ENCODE data around the gene PCLO. TPM values are rescaled to one million over a fixed set of nuclear protein-coding genes. Genes with fewer than 3 reads are reported as not detected.

PCLO gene
- total RNA-seq, 1 donor, result not detected

DNA sequence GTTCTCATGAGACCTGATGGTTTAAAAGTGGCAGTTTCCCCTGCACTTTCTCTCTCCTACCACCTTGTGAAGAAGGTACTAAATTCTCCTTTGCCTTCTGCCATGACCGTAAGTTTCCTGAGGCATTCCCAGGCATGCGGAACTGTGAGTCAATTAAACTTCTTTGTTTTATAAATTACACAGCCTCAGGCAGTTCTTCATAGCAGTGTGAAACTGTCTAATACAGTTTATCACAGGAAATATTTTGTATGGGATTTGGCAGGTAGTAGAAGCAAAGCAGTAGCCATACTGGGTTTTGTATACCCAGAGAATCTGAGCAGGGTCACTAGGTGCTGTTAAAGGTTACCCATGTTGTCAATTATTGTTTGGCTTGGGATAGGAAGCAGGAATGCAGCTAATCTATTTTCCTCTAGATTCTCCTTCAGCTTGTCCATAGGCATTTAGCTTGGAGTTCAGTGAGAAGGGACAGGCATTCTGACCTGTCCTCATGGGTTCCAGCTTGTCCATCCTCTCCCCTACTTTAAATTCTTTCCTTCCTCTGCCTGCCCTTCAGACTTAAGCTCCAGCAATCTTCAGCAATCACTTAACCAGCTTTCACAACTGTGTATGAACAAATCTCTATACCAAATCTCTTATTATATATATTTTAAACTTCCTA, 186.7 kb downstream of the PCLO start:
- no peaks in the 10 kb centered on the region for H3K4me1 ChIP-seq (ENCODE audit: insufficient read depth, low read length)
- H3K4me3 ChIP-seq (ENCODE audit: low read length), result no peak overlapping the region
- H3K9me3 ChIP-seq (ENCODE audit: low read depth, low read length), result no peaks in the 10 kb centered on the region
- H3K27me3 ChIP-seq (ENCODE audit: insufficient read depth, low read length), result no peaks in the 10 kb centered on the region

DNA sequence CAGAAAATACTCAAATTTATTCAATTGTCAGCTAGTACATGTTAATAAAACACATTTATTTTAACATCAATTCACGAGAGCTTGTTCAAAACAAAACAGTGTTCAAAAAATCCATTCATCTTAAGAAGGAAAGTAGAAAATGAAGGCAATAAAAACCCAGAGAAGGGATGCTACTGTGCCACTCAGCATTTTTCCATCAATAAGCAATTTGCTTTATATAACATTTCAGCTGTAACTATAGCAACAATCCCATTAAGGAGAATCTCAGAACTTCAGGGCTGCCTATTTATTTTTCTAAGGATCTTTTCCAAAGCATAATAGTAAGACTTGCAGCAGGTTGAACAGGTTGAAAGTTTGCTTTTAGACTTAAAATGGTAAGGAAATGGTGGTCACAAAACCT, 190.5 kb downstream of the PCLO start:
- H3K4me3 ChIP-seq (ENCODE audit: low read length), result no peak overlapping the region
- no peaks in the 10 kb centered on the region for H3K9me3 ChIP-seq (ENCODE audit: low read depth, low read length)
- no peaks in the 10 kb centered on the region for H3K27me3 ChIP-seq (ENCODE audit: insufficient read depth, low read length)
- H3K4me1 ChIP-seq (ENCODE audit: insufficient read depth, low read length), result no peaks in the 10 kb centered on the region

DNA sequence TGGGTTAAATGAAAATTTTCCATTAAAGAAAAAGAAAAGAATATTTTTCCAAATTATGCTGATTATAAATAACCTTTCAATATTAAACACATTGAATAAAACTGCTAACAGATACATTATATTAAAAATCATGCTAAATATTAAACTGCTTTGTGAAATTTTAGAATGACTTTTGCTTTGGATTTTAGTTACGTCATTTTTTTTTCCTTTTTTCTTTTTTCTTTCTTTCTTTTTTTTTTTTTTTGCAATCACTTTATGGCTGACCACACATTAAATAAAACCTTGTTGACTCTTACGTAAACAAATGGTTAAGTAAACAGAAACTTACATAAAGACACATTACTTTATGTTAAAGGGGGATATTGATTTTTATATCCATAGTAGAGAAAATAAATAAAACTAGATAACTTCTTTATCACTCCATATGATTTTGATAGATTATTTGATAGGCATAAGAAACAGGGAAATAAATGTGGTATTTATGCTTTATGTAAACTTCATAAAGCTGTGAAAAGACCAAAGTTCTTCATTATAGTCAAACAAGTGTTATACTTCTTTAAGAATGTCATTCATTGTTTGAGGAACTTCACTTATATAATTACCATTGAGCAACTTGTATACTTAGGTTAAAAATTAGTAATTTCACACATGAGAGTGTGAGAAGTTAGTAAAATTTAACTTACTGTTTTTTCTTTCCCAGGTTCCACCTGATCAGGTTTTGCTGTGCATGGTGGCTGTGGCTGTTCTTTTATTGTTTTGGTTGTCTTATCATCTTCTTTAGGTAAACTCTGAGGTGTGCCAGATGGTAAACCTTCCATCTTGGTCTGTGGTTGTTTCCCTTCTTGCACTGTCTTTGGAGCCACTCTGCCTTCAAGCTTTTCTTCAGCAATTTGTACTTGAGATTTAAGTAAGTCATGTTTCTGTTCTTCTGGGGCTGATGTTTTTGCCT, 197.3 kb downstream of the PCLO start:
- Histone ChIP-seq H3K27me3 (ENCODE audit: insufficient read depth, low read length) (no peaks in the 10 kb centered on the region), H3K4me3 (ENCODE audit: low read length) (no peak overlapping the region), H3K9me3 (ENCODE audit: low read depth, low read length) (no peaks in the 10 kb centered on the region), H3K4me1 (ENCODE audit: insufficient read depth, low read length) (no peaks in the 10 kb centered on the region)

- Histone ChIP-seq H3K4me3 (ENCODE audit: low read length) (no peak overlapping the region), H3K4me1 (ENCODE audit: insufficient read depth, low read length) (no peaks in the 10 kb centered on the region), H3K9me3 (ENCODE audit: low read depth, low read length) (no peaks in the 10 kb centered on the region), H3K27me3 (ENCODE audit: insufficient read depth, low read length) (no peaks in the 10 kb centered on the region)
These were observed 198.4 kb downstream of the PCLO start for GRCh38 chr7:82964150-82964882.

DNA sequence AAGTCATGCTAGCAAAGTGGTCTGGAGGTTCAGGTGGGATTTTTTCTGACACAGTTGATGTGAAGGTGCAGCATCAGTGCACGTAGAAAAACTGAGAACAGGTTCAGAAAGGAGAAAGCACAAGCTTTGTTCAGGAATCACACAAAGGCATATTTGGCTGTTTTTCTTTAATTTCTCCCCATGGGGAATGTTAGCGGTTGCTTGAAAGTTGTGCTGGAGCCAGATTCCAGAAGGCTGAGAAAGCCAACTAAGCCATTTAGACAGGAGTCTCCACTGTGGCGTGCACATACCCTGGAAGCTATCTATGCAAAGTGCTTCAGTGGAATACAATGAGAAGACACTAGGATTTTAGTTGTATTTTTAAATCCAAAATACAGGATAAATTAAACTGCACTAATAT, 201.4 kb downstream of the PCLO start:
- H3K9me3 ChIP-seq (ENCODE audit: low read depth, low read length), result no peaks in the 10 kb centered on the region
- H3K4me1 ChIP-seq (ENCODE audit: insufficient read depth, low read length), result no peaks in the 10 kb centered on the region
- no peaks in the 10 kb centered on the region for H3K27me3 ChIP-seq (ENCODE audit: insufficient read depth, low read length)
- no peak overlapping the region for H3K4me3 ChIP-seq (ENCODE audit: low read length)

DNA sequence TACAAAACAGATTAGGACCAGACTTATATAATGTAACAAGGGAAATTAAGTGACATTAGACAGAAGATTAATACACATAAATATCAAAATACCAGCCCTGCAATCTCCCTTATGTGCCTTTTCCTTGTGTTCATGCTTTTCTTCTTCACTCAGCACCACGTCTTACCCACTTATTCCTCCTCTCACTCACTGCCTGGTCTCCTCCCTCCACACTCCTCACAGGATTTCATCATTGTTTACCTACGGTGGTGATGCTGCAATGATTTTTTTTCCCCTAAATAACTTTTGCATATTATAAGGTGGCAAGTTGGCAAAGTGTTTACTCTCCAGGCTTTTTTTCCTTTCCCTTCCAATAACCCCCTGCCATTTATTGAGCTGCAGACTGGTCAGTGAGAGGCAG, 203.2 kb downstream of the PCLO start:
- Histone ChIP-seq H3K27me3 (ENCODE audit: insufficient read depth, low read length) (no peaks in the 10 kb centered on the region), H3K4me1 (ENCODE audit: insufficient read depth, low read length) (no peaks in the 10 kb centered on the region), H3K4me3 (ENCODE audit: low read length) (no peak overlapping the region), H3K9me3 (ENCODE audit: low read depth, low read length) (no peaks in the 10 kb centered on the region)

- H3K27me3 ChIP-seq (ENCODE audit: insufficient read depth, low read length), result no peaks in the 10 kb centered on the region
- H3K9me3 ChIP-seq (ENCODE audit: low read depth, low read length), result no peaks in the 10 kb centered on the region
- no peak overlapping the region for H3K4me3 ChIP-seq (ENCODE audit: low read length)
- H3K4me1 ChIP-seq (ENCODE audit: insufficient read depth, low read length), result no peaks in the 10 kb centered on the region
These were observed 205.2 kb downstream of the PCLO start for GRCh38 chr7:82957521-82957920.

DNA sequence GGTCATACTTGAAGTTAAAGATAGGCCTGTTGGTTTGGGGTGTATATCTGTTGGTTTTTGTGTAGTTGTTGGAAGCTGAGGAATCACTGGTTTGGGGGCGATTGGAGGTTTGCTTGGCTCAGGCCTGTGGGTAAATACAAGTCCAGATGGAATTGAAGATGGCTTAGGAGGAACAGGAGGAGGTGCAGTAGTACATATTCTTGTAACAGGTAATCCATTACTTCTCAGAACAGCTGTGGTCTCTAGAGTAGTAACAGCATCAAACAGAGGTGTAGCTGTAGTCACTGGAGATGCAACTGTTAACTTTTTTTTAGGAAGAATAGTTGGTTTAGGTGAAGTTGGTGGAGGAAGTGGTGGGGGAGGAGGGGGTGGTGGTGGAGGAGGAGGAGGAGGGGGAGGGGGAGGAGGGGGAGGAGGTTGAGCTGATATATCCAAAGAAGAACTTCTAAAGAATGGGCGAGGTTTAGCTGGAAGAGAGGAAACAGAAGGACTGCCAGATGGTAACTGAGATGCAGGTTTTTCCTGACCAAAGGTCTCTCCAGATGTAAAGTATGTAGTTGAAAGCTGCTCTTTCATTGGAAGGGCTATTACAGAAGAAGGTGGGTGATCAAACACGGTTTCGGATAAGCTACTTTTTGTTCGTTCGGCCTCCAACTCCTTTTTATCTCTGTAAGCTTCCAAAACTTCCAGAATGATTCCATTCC, 209.2 kb downstream of the PCLO start:
- H3K9me3 ChIP-seq (ENCODE audit: low read depth, low read length), result no peaks in the 10 kb centered on the region

DNA sequence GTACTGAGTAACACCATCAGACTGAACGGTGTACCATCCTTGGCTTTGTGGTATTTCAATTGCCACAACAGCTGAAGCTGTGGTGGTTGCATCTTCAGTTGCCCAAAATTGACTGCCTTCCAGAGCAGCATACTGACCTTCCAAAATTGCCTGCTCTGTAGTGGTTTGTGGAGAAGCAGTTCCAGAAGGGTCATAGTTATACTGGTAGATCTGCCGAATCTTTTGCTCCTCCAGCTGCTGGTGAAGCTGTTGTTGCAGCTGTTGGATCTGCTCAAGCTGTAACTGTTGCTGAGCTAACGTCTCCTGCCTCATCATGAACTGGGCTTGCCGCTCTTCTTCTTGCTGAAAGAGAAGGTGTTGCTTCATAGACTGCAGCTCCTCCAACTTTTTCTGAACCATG, 212.2 kb downstream of the PCLO start:
- H3K27me3 ChIP-seq (ENCODE audit: insufficient read depth, low read length), result no peaks in the 10 kb centered on the region
- no peaks in the 10 kb centered on the region for H3K9me3 ChIP-seq (ENCODE audit: low read depth, low read length)
- no peak overlapping the region for H3K4me3 ChIP-seq (ENCODE audit: low read length)
- no peaks in the 10 kb centered on the region for H3K4me1 ChIP-seq (ENCODE audit: insufficient read depth, low read length)

More for the DNA sequence above, 209.2 kb downstream of the PCLO start:
- Histone ChIP-seq H3K27me3 (ENCODE audit: insufficient read depth, low read length) (no peaks in the 10 kb centered on the region), H3K4me1 (ENCODE audit: insufficient read depth, low read length) (no peaks in the 10 kb centered on the region), H3K4me3 (ENCODE audit: low read length) (no peak overlapping the region)

DNA sequence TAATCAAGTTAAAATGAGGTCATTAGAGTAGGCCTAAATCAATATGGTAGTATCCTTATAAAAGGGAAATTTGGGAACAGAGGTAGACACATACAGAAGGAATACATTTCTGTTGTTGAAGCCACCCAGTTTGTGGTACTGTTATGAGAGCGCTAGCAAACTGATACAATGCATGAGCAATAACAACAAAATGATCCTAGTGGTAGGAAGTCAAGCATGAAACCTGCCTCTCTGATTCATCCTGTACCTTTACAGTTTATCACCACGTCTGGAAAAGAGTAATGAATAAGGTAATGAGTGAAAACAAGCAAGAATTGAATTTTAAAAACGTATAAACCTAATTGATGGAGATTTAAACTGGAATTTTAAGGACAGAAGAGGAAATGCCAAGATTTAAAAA, 217.2 kb downstream of the PCLO start:
- Histone ChIP-seq H3K4me1 (ENCODE audit: insufficient read depth, low read length) (no peaks in the 10 kb centered on the region), H3K9me3 (ENCODE audit: low read depth, low read length) (no peaks in the 10 kb centered on the region), H3K4me3 (ENCODE audit: low read length) (no peak overlapping the region)

GRCh38 chr7:82945056-82945455, 217.6 kb downstream of the PCLO start:
- no peaks in the 10 kb centered on the region for H3K4me1 ChIP-seq (ENCODE audit: insufficient read depth, low read length)
- no peaks in the 10 kb centered on the region for H3K9me3 ChIP-seq (ENCODE audit: low read depth, low read length)
- H3K27me3 ChIP-seq (ENCODE audit: insufficient read depth, low read length), result no peaks in the 10 kb centered on the region
- no peak overlapping the region for H3K4me3 ChIP-seq (ENCODE audit: low read length)

More for the DNA sequence above, 217.2 kb downstream of the PCLO start:
- H3K27me3 ChIP-seq (ENCODE audit: insufficient read depth, low read length), result no peaks in the 10 kb centered on the region

DNA sequence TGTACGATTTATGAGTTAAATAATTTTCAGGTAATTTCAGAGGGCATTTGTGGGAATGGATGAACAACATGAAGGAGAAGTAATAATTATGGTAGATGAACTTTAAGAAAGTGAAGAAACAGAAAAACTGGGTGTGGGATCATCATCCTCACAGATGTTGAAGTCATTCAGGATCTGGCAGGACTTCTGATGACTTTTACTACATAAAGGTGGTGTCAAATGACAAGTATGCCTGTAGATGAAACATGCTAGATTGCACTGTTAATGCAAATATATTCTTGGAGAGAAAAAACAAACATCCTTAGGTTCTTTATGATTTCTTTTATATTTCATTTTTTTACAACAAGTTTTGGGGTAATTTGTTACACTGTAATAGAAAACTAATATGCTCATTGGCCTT, 230.2 kb downstream of the PCLO start:
- Histone ChIP-seq H3K27me3 (ENCODE audit: insufficient read depth, low read length) (no peaks in the 10 kb centered on the region), H3K4me1 (ENCODE audit: insufficient read depth, low read length) (no peaks in the 10 kb centered on the region), H3K4me3 (ENCODE audit: low read length) (no peak overlapping the region), H3K9me3 (ENCODE audit: low read depth, low read length) (no peaks in the 10 kb centered on the region)

GRCh38 chr7:82926477-82926876, 236.2 kb downstream of the PCLO start:
- H3K4me3 ChIP-seq (ENCODE audit: low read length), result no peak overlapping the region
- H3K9me3 ChIP-seq (ENCODE audit: low read depth, low read length), result no peaks in the 10 kb centered on the region
- H3K27me3 ChIP-seq (ENCODE audit: insufficient read depth, low read length), result no peaks in the 10 kb centered on the region

GRCh38 chr7:82925331-82925730, 237.4 kb downstream of the PCLO start:
- H3K9me3 ChIP-seq (ENCODE audit: low read depth, low read length), result no peaks in the 10 kb centered on the region
- no peak overlapping the region for H3K4me3 ChIP-seq (ENCODE audit: low read length)
- H3K27me3 ChIP-seq (ENCODE audit: insufficient read depth, low read length), result no peaks in the 10 kb centered on the region
- H3K4me1 ChIP-seq (ENCODE audit: insufficient read depth, low read length), result no peaks in the 10 kb centered on the region

More at GRCh38 chr7:82926477-82926876, 236.2 kb downstream of the PCLO start:
- H3K4me1 ChIP-seq (ENCODE audit: insufficient read depth, low read length), result no peaks in the 10 kb centered on the region

Measured in mononuclear cell (primary cell).